Measurements from ENCODE around the gene TMEM239. TPM values are rescaled to one million over a fixed set of nuclear protein-coding genes. Genes with fewer than 3 reads are reported as not detected.

Gene TMEM239
- total RNA-seq, 2 experiments from 2014 or later, result not detected

- Mint-ChIP-seq H3K4me1 (ENCODE audit: low read depth) (peaks cover 27% of the 10 kb centered on the region), H3K4me3 (no peak overlapping the region), H3K36me3 (ENCODE audit: low read depth) (peaks cover 41% of the 10 kb centered on the region), H3K27ac (peak overlapping the region; percentile 25), H3K27me3 (no peaks in the 10 kb centered on the region), H3K9me3 (no peaks in the 10 kb centered on the region)
- H3K27ac ChIP-seq (ENCODE audit: low read depth in 1 of 2, low read length in 2 of 2), result peak overlapping the region in 1 of 2 donors; percentile 21
- intact Hi-C loops (cut with DNase I, micrococcal nuclease), result no loop called here
- peaks cover 47% of the 10 kb centered on the region for H3K36me3 ChIP-seq (ENCODE audit: insufficient read depth, low read length)
- peaks cover 12% of the 10 kb centered on the region for H3K4me1 ChIP-seq (ENCODE audit: insufficient read depth, low read length)
- no peak for TF ChIP-seq CTCF (IDR thresholded peaks at IDR 0.05)
- no peaks in the 10 kb centered on the region for H3K27me3 ChIP-seq (ENCODE audit: control insufficient read depth in 1 of 2, insufficient read depth in 2 of 2, low read length in 2 of 2)
- ATAC-seq (ENCODE audit: poor library complexity) (peak; percentile 34), DNase-seq (peak in 6 of 14 experiments; percentile 6 to 66 (median 40))
- ChIA-PET POLR2A (interaction anchor here (2.6 kb wide), 1 partner anchor 25 kb away, joined by 8 read pairs; the partner anchor contains the start of genes PCED1A and VPS16), CTCF (interaction anchor here (0.6 to 0.9 kb wide), 3 partner anchors 10 to 41 kb away, joined by 3 read pairs; no protein-coding TSS in a partner anchor)
- H3K4me3 ChIP-seq (ENCODE audit: low read length), result no peak overlapping the region
- H3K9me3 ChIP-seq (ENCODE audit: control insufficient read depth in 1 of 2, insufficient read depth in 1 of 2, low read length in 2 of 2), result no peaks in the 10 kb centered on the region
These were observed 49.5 kb downstream of the TMEM239 start for GRCh38 chr20:2865630-2866029.

GRCh38 chr20:2866236-2866635, 50.1 kb downstream of the TMEM239 start:
- no peak for TF ChIP-seq CTCF (IDR thresholded peaks at IDR 0.05)
- Mint-ChIP-seq H3K4me1 (ENCODE audit: low read depth) (peaks cover 27% of the 10 kb centered on the region), H3K27ac (peak overlapping the region; percentile 25), H3K36me3 (ENCODE audit: low read depth) (peaks cover 35% of the 10 kb centered on the region), H3K4me3 (no peak overlapping the region), H3K27me3 (no peaks in the 10 kb centered on the region), H3K9me3 (no peaks in the 10 kb centered on the region)
- ChIA-PET POLR2A (interaction anchor here (2.6 kb wide), 1 partner anchor 26 kb away, joined by 8 read pairs; the partner anchor contains the start of genes PCED1A and VPS16), CTCF (no interaction called here)
- no peak for ATAC-seq (ENCODE audit: poor library complexity)
- no peaks in the 10 kb centered on the region for H3K9me3 ChIP-seq (ENCODE audit: control insufficient read depth in 1 of 2, insufficient read depth in 1 of 2, low read length in 2 of 2)
- H3K4me1 ChIP-seq (ENCODE audit: insufficient read depth, low read length), result peaks cover 12% of the 10 kb centered on the region
- intact Hi-C loops (cut with DNase I, micrococcal nuclease), result no loop called here
- no peak overlapping the region for H3K27ac ChIP-seq (ENCODE audit: low read depth in 1 of 2, low read length in 2 of 2)
- no peaks in the 10 kb centered on the region for H3K27me3 ChIP-seq (ENCODE audit: control insufficient read depth in 1 of 2, insufficient read depth in 2 of 2, low read length in 2 of 2)
- H3K4me3 ChIP-seq (ENCODE audit: low read length), result no peak overlapping the region
- peak in 1 of 14 experiments; percentile 30 for DNase-seq
- H3K36me3 ChIP-seq (ENCODE audit: insufficient read depth, low read length), result peaks cover 41% of the 10 kb centered on the region

- intact Hi-C loops (cut with DNase I, micrococcal nuclease), result no loop called here
- H3K4me3 ChIP-seq (ENCODE audit: low read length), result no peak overlapping the region
- H3K4me1 ChIP-seq (ENCODE audit: insufficient read depth, low read length), result peaks cover 19% of the 10 kb centered on the region
- Mint-ChIP-seq H3K27me3 (no peaks in the 10 kb centered on the region), H3K4me3 (no peak overlapping the region), H3K4me1 (ENCODE audit: low read depth) (peaks cover 33% of the 10 kb centered on the region), H3K27ac (no peak overlapping the region), H3K9me3 (no peaks in the 10 kb centered on the region), H3K36me3 (ENCODE audit: low read depth) (peaks cover 28% of the 10 kb centered on the region)
- TF ChIP-seq CTCF (IDR thresholded peaks at IDR 0.05), result no peak
- no peak for DNase-seq
- H3K9me3 ChIP-seq (ENCODE audit: control insufficient read depth in 1 of 2, insufficient read depth in 1 of 2, low read length in 2 of 2), result no peaks in the 10 kb centered on the region
- no peak for ATAC-seq (ENCODE audit: poor library complexity)
- peaks cover 31% of the 10 kb centered on the region for H3K36me3 ChIP-seq (ENCODE audit: insufficient read depth, low read length)
- no peak overlapping the region for H3K27ac ChIP-seq (ENCODE audit: low read depth in 1 of 2, low read length in 2 of 2)
- H3K27me3 ChIP-seq (ENCODE audit: control insufficient read depth in 1 of 2, insufficient read depth in 2 of 2, low read length in 2 of 2), result peaks cover 0 to 2% of the 10 kb centered on the region in 2 experiments
- ChIA-PET CTCF (no interaction called here), POLR2A (interaction anchor here (0.6 kb wide), 1 partner anchor 187 kb away, joined by 3 read pairs; no protein-coding TSS in a partner anchor)
These were observed 51.1 kb downstream of the TMEM239 start for GRCh38 chr20:2867081-2867864.

Other genes with a start within 250 kb of the TMEM239 start
- 100 to 1,000 TPM; 261 to 262 TPM for gene NOP56, start 163.7 kb upstream of the TMEM239 start, total RNA-seq
- gene IDH3B, start 152.1 kb upstream of the TMEM239 start, total RNA-seq, result 100 to 1,000 TPM; 171 to 181 TPM
- 1 to 10 TPM; 4.2 to 5.1 TPM for gene EBF4, start 123.6 kb upstream of the TMEM239 start, total RNA-seq
- gene CPXM1, start 15.7 kb upstream of the TMEM239 start, total RNA-seq, result not detected
- not detected for gene C20orf141, start 1.4 kb upstream of the TMEM239 start, total RNA-seq
- 10 to 100 TPM; 69.2 to 69.7 TPM for gene PCED1A, start 24.3 kb downstream of the TMEM239 start, total RNA-seq
- 10 to 100 TPM; 38.2 to 40.6 TPM for gene VPS16, start 24.4 kb downstream of the TMEM239 start, total RNA-seq
- 10 to 100 TPM; 65.4 to 69.5 TPM for gene PTPRA, start 57.1 kb downstream of the TMEM239 start, total RNA-seq
- gene GNRH2, start 227.3 kb downstream of the TMEM239 start, total RNA-seq, result not detected
- 10 to 100 TPM; 19.3 to 22.7 TPM for gene MRPS26, start 229.7 kb downstream of the TMEM239 start, total RNA-seq

Data from CD4-positive, alpha-beta T cell (primary cell).